ENCODE results near the gene CGB2.

Gene CGB2

DNA sequence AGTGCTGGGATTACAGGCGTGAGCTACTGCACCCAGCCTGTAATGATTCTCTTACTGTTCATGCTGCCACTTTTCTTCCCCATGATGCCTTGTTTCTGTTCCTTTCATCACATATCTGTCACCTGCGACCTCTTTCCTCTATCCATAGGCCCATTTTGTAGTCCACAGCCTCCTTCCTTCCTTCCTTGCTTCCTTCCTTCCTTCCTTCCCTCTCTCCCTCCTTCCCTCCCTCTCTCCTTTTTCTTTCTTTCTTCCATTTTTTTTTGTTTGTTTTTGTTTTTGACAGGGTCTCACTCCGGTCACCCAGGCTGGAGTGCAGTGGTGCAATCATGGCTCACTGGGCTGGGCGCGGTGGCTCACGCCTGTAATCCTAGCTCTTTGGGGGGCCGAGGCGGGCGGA is 42.8 kb upstream of the CGB2 start:
- TF ChIP-seq, protein P1, sequence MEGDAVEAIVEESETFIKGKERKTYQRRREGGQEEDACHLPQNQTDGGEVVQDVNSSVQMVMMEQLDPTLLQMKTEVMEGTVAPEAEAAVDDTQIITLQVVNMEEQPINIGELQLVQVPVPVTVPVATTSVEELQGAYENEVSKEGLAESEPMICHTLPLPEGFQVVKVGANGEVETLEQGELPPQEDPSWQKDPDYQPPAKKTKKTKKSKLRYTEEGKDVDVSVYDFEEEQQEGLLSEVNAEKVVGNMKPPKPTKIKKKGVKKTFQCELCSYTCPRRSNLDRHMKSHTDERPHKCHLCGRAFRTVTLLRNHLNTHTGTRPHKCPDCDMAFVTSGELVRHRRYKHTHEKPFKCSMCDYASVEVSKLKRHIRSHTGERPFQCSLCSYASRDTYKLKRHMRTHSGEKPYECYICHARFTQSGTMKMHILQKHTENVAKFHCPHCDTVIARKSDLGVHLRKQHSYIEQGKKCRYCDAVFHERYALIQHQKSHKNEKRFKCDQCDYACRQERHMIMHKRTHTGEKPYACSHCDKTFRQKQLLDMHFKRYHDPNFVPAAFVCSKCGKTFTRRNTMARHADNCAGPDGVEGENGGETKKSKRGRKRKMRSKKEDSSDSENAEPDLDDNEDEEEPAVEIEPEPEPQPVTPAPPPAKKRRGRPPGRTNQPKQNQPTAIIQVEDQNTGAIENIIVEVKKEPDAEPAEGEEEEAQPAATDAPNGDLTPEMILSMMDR (IDR thresholded peaks at IDR 0.05; ENCODE audit: low read depth, low read length, missing control alignments): no peak
- DNase-seq (ENCODE audit: low read depth): no peak
- H3K4me3 ChIP-seq (ENCODE audit: low read depth, low read length): no peak overlapping the region
- in situ Hi-C loops (cut with HindIII; ENCODE audit: low sequenced_read_pairs): loop anchor here (5.0 kb wide), 1 partner anchor 192 kb away; no protein-coding TSS in a partner anchor

DNA sequence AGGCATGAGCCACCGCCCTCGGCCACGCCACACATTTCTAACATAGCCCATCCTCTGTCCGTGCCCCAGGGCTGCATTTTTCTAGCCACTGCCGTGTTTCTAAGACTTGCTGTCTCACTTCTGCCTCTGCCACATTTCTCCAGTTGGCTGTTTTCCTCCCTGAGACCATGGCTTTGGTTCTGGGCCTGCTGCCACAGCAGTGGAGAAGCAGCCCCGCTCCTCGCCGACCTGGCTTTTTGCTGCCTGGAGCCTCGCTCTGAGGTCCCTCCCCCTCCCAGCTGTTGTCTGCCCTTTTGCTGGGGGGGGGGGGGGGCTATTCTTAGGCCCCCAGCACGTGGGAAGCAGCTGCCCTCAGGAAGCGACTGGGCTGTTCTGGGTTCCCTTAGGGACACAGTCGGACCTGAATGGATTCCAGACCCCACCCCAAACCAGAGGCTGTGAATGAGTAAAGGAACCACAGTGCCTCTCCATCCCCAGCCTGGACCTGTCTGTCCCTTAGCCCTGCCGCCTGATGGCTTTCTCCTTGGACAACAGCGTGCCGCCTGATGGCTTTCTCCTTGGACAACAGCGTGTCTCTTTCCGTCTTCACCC is 41.9 kb upstream of the CGB2 start:
- in situ Hi-C loops (cut with HindIII; ENCODE audit: low sequenced_read_pairs): loop anchor here (5.0 kb wide), 1 partner anchor 192 kb away; no protein-coding TSS in a partner anchor
- DNase-seq (ENCODE audit: low read depth): no peak
- TF ChIP-seq, protein P1 (IDR thresholded peaks at IDR 0.05; ENCODE audit: low read depth, low read length, missing control alignments): no peak
- no peak overlapping the region for H3K4me3 ChIP-seq (ENCODE audit: low read depth, low read length)

DNA sequence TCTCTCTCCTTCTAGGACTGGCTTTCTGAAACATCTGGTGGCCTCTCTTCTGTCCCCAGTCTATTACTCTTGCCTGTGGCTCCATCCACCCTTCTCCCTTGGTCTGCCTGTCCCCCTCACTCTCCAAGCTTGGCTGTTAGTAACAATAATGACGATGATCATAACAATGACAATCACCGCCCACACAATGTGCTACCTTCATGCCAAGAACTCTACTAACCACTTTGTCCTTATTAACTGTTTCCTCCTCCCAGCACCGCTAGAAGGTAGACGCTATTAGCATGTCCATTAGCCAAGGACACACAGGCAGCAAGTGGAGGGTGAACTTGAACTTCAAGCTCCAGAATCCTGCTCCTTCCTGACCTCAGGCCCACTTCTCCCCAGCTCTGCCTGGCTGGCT is 41.3 kb upstream of the CGB2 start:
- H3K4me3 ChIP-seq (ENCODE audit: low read depth, low read length): no peak overlapping the region
- in situ Hi-C loops (cut with HindIII; ENCODE audit: low sequenced_read_pairs): no loop called here
- TF ChIP-seq, protein P1 (IDR thresholded peaks at IDR 0.05; ENCODE audit: low read depth, low read length, missing control alignments): no peak
- no peak for DNase-seq (ENCODE audit: low read depth)

DNA sequence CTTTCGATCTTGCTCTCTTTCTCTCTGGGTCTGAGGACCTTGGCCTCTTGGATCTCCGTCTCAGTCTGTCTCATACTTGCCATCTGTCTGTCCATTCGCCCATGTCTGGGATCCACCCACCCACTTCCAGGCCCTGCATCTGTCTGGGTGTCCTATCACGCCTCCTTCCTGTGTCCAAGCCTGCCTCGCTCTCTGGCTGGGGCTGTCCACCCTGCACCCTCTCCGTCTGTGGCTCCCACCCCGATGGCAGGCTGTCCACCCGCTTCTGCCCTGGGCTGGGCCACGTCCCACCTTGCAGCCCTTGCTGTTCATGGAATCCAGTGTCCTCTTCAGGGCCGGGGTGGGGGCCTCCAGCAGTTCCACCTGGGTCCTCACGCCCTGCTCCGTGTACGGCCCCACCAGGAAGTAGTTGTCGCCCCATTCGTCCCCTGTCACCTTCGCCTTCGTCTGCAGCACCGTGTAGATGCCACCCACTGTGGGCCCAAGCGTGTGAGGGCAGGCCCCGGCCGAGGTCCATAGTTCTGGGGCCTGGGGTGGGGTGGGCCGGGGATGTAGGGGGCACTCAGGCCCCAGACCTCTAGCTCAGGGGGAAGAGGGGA is 40.6 kb upstream of the CGB2 start:
- in situ Hi-C loops (cut with HindIII; ENCODE audit: low sequenced_read_pairs): no loop called here
- no peak for DNase-seq (ENCODE audit: low read depth)
- no peak overlapping the region for H3K4me3 ChIP-seq (ENCODE audit: low read depth, low read length)
- TF ChIP-seq, protein P1 (IDR thresholded peaks at IDR 0.05; ENCODE audit: low read depth, low read length, missing control alignments): no peak

DNA sequence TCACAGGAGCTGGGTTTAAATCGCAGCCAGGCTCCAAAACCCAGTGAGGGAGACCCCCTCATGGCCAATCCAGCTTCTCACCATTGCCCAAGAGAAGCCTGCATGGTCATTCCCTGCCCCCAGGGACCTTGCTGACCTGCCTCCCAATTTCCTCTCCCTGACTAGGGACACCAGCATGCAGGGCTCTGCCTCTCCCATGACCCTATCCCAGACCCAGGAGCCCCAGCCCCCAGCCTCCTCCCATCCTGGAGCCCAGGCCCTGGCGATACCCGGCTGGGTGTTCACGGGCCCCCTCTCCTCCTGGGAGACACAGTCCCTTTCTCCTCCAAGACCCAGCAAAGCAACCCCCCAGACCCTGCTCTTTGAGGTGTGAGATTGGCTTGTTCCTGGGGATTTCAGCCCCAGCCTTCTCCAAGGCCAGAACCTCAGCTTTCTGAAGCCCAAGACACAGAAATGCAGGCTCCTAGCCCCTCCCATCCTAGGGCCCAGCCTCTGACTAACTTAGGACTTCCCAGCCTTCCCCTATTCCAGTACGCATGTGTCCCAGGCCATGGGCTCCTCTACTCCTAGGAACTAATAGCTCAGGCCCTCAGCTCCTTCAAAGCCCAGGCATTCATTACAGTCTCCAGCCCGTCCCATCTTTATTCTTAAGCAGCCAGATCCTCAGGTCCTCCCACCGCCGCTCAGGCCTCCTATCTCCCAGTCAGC is 39.7 kb upstream of the CGB2 start:
- TF ChIP-seq, protein P1 (IDR thresholded peaks at IDR 0.05; ENCODE audit: low read depth, low read length, missing control alignments): no peak
- peak; percentile 58 for DNase-seq (ENCODE audit: low read depth)
- peak overlapping the region; percentile 93 for H3K4me3 ChIP-seq (ENCODE audit: low read depth, low read length)
- in situ Hi-C loops (cut with HindIII; ENCODE audit: low sequenced_read_pairs): no loop called here

DNA sequence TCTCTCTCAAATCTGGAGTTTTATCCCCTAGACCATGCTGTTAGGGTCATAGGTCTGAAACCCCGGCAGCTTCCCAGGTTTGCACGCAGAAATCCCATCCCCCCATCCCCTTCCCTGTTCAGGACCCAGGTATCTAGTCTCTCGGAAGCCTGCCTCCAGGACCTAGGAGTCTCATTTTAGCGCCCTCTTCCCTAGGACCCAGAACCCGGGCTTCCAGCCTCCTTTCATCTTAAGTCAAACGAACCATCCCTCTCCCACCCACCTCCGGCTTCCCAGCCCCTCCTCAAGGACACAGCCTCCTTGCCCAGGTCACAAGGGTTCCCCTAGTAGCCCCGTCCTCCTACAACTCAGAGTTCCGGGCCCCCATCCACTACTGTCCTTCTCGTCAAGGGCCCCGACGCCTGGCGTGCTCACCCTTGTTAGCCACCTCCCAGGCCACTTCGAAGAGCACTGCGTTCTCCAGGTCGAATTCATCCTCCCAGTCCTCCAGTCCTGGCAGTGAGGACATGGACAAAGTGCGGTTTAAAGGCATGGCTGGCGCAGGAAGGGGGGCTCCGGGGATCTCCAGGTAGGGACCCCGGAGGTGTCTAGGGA is 39.0 kb upstream of the CGB2 start:
- DNase-seq (ENCODE audit: low read depth): no peak
- peak overlapping the region; percentile 93 for H3K4me3 ChIP-seq (ENCODE audit: low read depth, low read length)
- in situ Hi-C loops (cut with HindIII; ENCODE audit: low sequenced_read_pairs): no loop called here
- TF ChIP-seq, protein P1 (IDR thresholded peaks at IDR 0.05; ENCODE audit: low read depth, low read length, missing control alignments): no peak

Data from astrocyte of the cerebellum (primary cell).